ENCODE results near the gene ANO7.

ANO7 gene

GRCh38 chr2:241209271-241209670 is 20.8 kb downstream of the ANO7 start:
- no peak for DNase-seq

GRCh38 chr2:241211276-241211675 is 22.8 kb downstream of the ANO7 start:
- DNase-seq, result no peak

GRCh38 chr2:241213041-241213440 is 24.6 kb downstream of the ANO7 start:
- no peak for DNase-seq

GRCh38 chr2:241213567-241213966 is 25.1 kb downstream of the ANO7 start:
- DNase-seq, result no peak

GRCh38 chr2:241214209-241214608 is 25.7 kb downstream of the ANO7 start:
- no peak for DNase-seq

GRCh38 chr2:241214766-241215165 is 26.3 kb downstream of the ANO7 start:
- no peak for DNase-seq

GRCh38 chr2:241215421-241215820 is 26.9 kb downstream of the ANO7 start:
- no peak for DNase-seq

GRCh38 chr2:241216211-241216761 is 27.8 kb downstream of the ANO7 start:
- no peak for DNase-seq

- DNase-seq, result no peak
Measured at GRCh38 chr2:241217320-241218031, 29.0 kb downstream of the ANO7 start.

- DNase-seq, result no peak
Measured at GRCh38 chr2:241218131-241219029, 29.9 kb downstream of the ANO7 start.

- DNase-seq, result no peak
Measured at GRCh38 chr2:241219030-241219382, 30.5 kb downstream of the ANO7 start.

GRCh38 chr2:241219856-241220356 is 31.4 kb downstream of the ANO7 start:
- DNase-seq, result no peak

GRCh38 chr2:241223211-241224017 is 34.9 kb downstream of the ANO7 start:
- DNase-seq, result no peak

- no peak for DNase-seq
Measured at GRCh38 chr2:241224018-241224850, 35.8 kb downstream of the ANO7 start.

- no peak for DNase-seq
Measured at GRCh38 chr2:241224851-241225438, 36.5 kb downstream of the ANO7 start.

- DNase-seq, result no peak
Measured at GRCh38 chr2:241225545-241225944, 37.1 kb downstream of the ANO7 start.

GRCh38 chr2:241225983-241226382 is 37.5 kb downstream of the ANO7 start:
- DNase-seq, result no peak

- DNase-seq, result no peak
Measured at GRCh38 chr2:241226723-241227572, 38.5 kb downstream of the ANO7 start.

- no peak for DNase-seq
Measured at GRCh38 chr2:241227594-241227993, 39.1 kb downstream of the ANO7 start.

- DNase-seq, result no peak
Measured at GRCh38 chr2:241228081-241228859, 39.8 kb downstream of the ANO7 start.
